Thoracic aorta (tissue), 2 donors: ENCODE results near the gene CRYL1. TPM values are rescaled to one million over a fixed set of nuclear protein-coding genes. Genes with fewer than 3 reads are reported as not detected.

Experiments
- ATAC-seq: fragments of 150-250 bp; one replicate; pipeline ENCODE4 v1.8.0; 2017; ENCODE audit warnings: low read depth; ENCODE audit not compliant: insufficient number of reproducible peaks, low FRiP score
- DNase-seq: peaks from one replicate; pipeline ENCODE4 v3.0.0-alpha.2; 2020; ENCODE audit warnings: low spot score
- H3K27ac ChIP-seq, 2 donors: fragments of 200-600 bp; sonication (generic); 1 replicate in 1 of 2; 2 replicates in 1 of 2; pipeline ENCODE4 v1.5.1; 2016; ENCODE audit warnings: mild to moderate bottlenecking in 2 of 2, moderate library complexity in 2 of 2
- H3K27me3 ChIP-seq: fragments of 200-600 bp; sonication (generic); replicated peaks from 2 replicates; pipeline ENCODE4 v1.6.0; 2016; ENCODE audit warnings: mild to moderate bottlenecking; ENCODE audit not compliant: insufficient read depth
- H3K36me3 ChIP-seq: fragments of 200-600 bp; sonication (generic); one replicate; pipeline ENCODE4 v1.5.1; 2016
- H3K4me1 ChIP-seq, 2 donors: fragments of 200-600 bp; sonication (generic); 1 replicate in 1 of 2; 2 replicates in 1 of 2; pipeline versions ENCODE4 v1.5.1 to v1.6.0; 2016; ENCODE audit warnings: low read depth in 2 of 2, mild to moderate bottlenecking in 1 of 2; ENCODE audit not compliant: control insufficient read depth in 1 of 2
- H3K4me3 ChIP-seq: fragments of 200-600 bp; sonication (generic); 2 replicates; pipeline ENCODE4 v1.5.1; 2016; ENCODE audit warnings: mild to moderate bottlenecking
- H3K9me3 ChIP-seq: fragments of 200-600 bp; sonication (generic); 2 replicates; pipeline ENCODE4 v1.5.1; 2016
- total RNA-seq, 2 donors: library from RNA; depleted of rRNA; stranded (reverse); fragments of >200 nt; gene quantifications; one replicate each; pipeline versions ENCODE4 v1.1.0 to v1.2.3, GENCODE V29; 2016
- TF ChIP-seq, protein P1 (sequence below): fragments of 200-600 bp; sonication (generic); IDR thresholded peaks from one replicate; pipeline ENCODE4 v1.5.1; 2019; ENCODE audit warnings: antibody characterized with exemption

The CRYL1 gene
- total RNA-seq, 2 donors from 2014 or later = 38.9 to 57.4 TPM

DNA sequence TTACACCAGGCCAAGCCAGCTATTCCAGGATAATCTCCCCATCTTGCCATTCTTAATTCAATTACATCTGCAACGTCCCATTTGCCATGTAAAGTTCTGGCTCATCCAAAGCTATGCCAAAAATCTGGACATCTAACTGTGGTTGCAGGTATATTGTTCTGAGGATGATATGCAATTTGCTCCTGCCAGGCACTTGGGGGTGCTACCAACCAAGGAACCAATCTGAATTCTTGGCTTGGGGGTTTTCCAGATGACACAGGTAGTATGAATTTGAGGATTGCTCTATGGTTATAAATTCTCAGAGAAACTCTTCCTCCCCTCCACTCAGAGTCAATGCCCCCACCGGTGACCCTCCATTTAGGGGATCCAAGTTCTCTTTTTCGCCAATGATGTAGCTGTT is 33.0 kb downstream of the CRYL1 start:
- no peak for ATAC-seq
- TF ChIP-seq, protein P1, sequence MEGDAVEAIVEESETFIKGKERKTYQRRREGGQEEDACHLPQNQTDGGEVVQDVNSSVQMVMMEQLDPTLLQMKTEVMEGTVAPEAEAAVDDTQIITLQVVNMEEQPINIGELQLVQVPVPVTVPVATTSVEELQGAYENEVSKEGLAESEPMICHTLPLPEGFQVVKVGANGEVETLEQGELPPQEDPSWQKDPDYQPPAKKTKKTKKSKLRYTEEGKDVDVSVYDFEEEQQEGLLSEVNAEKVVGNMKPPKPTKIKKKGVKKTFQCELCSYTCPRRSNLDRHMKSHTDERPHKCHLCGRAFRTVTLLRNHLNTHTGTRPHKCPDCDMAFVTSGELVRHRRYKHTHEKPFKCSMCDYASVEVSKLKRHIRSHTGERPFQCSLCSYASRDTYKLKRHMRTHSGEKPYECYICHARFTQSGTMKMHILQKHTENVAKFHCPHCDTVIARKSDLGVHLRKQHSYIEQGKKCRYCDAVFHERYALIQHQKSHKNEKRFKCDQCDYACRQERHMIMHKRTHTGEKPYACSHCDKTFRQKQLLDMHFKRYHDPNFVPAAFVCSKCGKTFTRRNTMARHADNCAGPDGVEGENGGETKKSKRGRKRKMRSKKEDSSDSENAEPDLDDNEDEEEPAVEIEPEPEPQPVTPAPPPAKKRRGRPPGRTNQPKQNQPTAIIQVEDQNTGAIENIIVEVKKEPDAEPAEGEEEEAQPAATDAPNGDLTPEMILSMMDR = no peak
- H3K27me3 ChIP-seq = no peaks in the 10 kb centered on the region
- no peak overlapping the region for H3K4me3 ChIP-seq
- no peak for DNase-seq
- no peaks in the 10 kb centered on the region for H3K9me3 ChIP-seq
- H3K36me3 ChIP-seq = peaks cover 3% of the 10 kb centered on the region
- peaks cover 0 to 7% of the 10 kb centered on the region in 2 donors for H3K4me1 ChIP-seq
- H3K27ac ChIP-seq = no peak overlapping the region

DNA sequence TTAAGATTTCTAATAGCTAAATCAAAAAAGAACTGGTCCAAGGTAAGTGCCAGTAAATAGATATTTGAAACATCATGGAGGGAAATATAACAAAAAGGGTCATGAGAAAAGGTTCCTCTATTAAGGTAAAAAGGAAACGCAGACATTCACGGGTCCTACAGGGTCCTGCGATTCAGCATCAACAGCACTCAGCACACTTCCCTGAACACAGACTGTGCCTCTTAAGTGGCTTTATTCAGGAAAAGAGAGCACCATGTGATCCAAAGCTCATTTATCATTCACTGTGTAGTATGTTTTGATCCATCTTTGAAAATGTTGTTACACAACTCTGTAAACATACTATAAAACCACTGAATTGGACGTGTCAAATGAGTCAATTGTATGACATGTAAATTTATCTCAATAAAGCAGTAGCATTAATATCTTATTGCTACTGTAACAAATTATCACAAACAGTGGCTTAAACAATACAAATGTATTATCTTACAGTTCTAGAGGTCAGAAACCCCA is 33.7 kb downstream of the CRYL1 start:
- ATAC-seq = no peak
- Histone ChIP-seq H3K9me3 (no peaks in the 10 kb centered on the region), H3K36me3 (peaks cover 3% of the 10 kb centered on the region), H3K27me3 (no peaks in the 10 kb centered on the region), H3K27ac (no peak overlapping the region), H3K4me1 (peaks cover 0 to 7% of the 10 kb centered on the region in 2 donors), H3K4me3 (no peak overlapping the region)
- TF ChIP-seq, protein P1 = no peak
- DNase-seq = no peak

DNA sequence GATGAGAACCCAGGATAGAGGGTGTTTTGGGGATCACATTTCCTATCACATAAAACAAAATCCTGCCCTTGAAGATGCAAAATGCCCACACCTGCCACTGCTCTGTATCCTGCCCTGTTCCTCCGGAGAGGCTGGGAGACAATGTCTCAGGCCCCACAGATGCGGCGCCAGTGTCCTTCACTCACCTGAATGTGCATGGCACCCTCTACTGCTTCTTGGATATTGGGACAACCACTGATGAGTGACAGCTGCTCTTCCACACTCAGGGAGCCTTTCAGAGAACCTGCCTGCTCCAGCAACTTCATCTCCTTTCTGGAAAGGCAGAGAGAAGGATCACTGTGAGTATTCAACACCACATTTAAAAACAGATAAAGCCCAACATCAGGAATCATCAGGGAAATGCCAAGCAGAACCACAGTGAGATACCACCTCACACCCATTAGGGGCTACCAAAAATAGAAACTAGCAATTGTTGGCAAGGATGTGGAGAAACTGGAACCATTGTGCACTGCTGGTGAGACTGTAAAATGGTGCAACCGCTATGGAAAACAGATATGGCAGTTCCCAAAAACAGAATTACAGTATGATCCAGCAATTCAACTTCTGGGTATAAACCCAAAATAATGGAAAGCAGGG is 36.4 kb downstream of the CRYL1 start:
- TF ChIP-seq, protein P1 = no peak
- Histone ChIP-seq H3K36me3 (peaks cover 3% of the 10 kb centered on the region), H3K4me1 (no peaks in the 10 kb centered on the region), H3K27ac (no peak overlapping the region), H3K9me3 (no peaks in the 10 kb centered on the region), H3K4me3 (no peak overlapping the region), H3K27me3 (no peaks in the 10 kb centered on the region)
- ATAC-seq (no peak), DNase-seq (no peak)

GRCh38 chr13:20487927-20488326 is 37.7 kb downstream of the CRYL1 start:
- H3K4me1 ChIP-seq = no peaks in the 10 kb centered on the region
- no peak overlapping the region for H3K4me3 ChIP-seq
- H3K36me3 ChIP-seq = peaks cover 3% of the 10 kb centered on the region
- H3K27ac ChIP-seq = no peak overlapping the region
- ATAC-seq (no peak), DNase-seq (no peak)
- H3K9me3 ChIP-seq = no peaks in the 10 kb centered on the region
- TF ChIP-seq, protein P1 = no peak
- no peaks in the 10 kb centered on the region for H3K27me3 ChIP-seq

DNA sequence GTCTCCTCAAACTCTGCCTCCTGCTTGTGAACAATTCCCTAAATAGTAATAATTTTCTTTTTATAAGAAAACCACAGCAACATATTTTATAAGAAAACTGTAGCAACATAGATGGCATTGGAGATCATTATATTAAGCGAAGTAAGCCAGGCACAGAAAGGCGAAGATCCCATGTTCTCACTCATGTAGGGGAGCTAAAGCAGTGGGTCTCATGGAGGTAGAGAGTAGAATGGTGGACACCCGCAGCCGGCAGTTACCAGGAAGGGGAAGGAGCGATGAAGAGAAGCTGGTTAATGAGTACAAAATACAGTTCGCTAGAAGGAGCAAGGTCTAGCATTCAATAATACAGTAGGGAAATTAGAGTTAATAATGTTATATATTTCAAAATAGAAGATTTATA is 42.9 kb downstream of the CRYL1 start:
- H3K27me3 ChIP-seq = no peaks in the 10 kb centered on the region
- no peak overlapping the region for H3K4me3 ChIP-seq
- no peaks in the 10 kb centered on the region for H3K9me3 ChIP-seq
- H3K27ac ChIP-seq = no peak overlapping the region
- no peaks in the 10 kb centered on the region for H3K4me1 ChIP-seq
- H3K36me3 ChIP-seq = no peaks in the 10 kb centered on the region
- ATAC-seq (no peak), DNase-seq (no peak)
- TF ChIP-seq, protein P1 = no peak
